Measurements from ENCODE around the gene CCBE1.
A peak's percentile ranks its signal among the peaks of the same experiment; 100 is the strongest.
"Not testable (repeated sequence)": the region's sequence is repeated elsewhere in the genome, so short reads cannot be mapped to it uniquely, and the experiment has no call there.

Gene CCBE1

DNA sequence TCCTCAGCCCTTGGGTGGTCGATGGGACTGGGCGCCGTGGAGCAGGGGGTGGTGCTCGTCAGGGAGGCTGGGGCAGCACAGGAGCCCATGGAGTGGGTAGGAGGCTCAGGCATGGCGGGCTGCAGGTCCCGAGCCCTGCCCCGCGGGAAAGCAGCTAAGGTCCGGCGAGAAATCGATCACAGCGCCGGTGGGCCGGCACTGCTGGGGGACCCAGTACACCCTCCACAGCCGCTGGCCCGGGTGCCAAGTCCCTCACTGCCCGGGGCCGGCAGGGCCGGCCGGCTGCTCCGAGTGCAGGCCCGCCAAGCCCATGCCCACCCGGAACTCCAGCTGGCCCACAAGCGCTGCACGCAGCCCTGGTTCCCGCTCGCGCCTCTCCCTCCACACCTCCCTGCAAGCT, 16.9 kb upstream of the CCBE1 start:
- DNase-seq = not testable (repeated sequence)

DNA sequence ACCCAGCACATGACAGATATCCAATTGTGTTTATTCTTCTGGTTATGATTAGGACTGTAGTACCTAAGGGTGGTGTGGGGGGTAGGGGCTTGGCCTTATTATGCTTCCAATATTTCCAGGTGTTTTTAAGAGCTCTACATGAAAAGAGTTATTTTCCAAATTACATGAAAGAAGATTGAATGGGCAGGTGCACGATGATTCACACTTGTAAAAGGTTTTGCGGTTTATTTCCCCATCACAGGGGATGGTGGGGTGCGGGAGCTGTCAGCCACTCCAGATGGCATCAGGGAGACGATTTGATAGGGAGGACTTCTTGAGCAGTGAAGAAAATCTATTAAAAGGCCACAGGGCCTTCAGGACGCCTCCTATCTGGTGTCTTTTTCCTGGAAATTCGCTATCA, 15.1 kb upstream of the CCBE1 start:
- no peak for DNase-seq

DNA sequence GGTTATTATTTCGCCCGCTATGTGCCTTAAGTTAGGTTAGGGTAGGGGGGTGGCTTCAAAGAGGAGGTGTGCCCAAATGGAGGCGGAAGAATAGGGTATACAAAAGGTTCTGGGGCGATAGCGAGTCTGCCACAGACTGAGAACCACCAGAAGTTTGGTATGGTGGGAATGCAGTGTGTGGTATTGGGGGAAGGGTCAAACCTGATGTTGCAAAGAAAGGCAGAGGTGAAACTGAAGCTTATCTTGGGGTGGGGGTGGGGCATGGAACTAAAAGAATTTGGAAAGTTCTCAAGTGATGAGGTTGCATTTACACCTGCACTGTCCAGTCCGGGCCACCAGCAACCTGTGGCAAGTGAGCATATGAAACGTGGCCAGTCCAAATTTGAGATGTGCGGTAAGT, 11.8 kb upstream of the CCBE1 start:
- no peak for DNase-seq

DNA sequence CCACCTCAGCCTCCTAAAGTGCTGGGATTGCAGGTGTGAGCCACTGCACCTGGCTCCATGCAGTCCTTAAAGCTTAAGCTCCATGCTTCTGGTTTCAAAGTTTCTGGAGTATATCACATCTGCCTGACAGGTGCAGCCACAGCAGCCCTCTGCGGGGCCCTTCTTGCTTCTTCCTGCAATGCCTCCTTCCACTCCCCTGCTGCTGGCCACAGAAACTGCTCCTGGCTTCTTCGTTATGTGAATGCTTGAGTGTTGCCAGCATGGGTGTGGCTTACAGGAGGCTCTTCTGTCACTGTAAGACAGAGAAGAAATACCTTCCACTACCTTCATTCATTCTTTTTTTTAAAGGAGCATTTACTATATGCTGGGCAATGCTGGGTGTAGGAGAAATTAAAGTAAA, 10.1 kb upstream of the CCBE1 start:
- no peak for DNase-seq

DNA sequence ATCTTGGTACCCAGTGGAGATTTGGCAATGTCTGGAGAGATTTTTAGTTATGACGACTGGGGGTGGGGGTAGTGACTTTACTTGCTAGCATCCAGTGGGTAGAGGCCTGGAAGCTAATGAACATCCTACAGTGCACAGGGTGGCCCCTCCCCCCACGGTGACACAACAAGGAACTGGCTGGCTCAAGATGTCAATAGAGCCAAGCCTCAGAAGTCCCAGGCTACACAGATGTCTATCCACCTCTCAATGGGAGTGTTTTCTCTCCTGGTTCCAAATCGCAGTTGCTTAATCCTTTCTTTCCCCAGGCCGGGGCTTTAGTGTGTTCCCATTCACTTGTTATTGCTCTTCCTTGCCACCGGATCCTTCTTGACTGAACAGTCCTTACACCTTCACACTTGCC, 9.3 kb upstream of the CCBE1 start:
- no peak for DNase-seq

DNA sequence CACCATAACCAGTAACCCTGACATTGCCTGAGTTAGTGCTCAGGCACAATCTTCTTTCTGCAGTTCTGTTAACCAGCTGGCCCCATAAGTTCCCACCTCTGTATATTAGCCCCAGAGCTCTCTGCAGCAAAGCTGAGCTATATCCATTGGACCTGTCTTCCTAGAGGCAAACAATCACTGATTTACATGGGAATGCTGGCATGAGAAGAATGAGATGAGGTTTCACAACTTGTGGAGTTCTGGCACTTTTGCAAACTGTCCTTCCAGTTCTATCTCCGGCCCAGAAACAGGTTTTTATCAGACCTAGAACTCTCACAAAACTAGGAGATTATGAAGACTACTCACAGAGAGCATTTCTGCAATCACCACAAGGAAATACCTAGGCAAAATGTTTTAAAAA, 7.9 kb upstream of the CCBE1 start:
- no peak for DNase-seq

DNA sequence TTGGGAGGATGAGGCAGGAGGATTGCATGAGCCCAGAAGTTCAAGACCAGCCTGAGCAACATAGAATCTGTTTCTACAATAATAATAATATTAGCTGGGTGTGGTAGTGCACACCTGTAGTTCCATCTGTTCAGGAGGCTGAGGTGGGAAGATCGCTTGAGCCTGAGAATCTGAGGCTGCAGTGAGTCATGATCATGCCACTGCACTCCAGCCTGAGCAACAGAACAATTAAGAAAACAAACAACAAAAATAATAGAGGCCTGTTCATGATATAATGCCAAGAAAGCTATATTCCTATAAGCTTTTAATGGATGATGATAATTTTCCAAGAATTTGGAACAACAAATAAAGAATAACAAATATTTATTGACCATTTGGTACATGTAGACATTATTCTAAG, 6.9 kb upstream of the CCBE1 start:
- DNase-seq = no peak

DNA sequence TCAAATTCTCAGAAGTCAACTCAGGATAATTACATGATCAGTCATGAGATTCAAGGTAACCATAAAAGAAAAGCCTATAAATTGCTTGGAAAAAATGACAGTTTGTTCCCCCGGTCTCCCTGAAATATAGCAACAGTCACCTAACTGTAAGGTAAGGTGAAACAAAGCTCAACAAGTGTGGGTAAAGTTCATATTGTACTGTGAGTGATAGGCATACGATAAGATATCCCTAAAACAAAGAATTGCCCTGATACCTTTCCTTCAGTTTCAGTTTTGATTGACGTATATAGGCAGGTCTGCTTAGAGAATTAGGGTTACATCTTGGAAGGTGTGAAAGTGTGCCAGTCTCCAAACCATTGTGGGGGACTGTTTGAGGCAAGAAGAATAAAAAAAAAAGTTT, 4.0 kb upstream of the CCBE1 start:
- no peak for DNase-seq

DNA sequence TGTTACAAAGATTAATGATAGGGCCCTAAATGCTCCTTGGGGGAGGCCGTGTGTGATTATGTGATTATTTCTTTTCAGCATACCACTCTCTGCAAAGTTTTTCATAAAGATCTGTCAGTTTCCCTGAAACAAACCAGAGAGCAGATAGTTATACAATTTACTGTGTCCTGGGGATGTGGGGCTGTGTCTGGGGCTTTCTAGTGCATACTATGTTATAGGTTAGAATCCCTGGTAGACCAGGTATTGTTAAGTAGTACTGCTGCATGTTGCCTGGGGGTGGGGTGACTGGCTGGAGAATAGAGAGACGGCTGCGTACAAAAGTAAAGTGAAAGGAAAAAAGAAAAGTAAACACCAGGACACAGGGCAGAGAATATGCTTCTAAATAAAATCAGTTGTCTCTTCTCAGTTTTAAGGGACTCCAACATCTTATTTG, 3.3 kb upstream of the CCBE1 start:
- DNase-seq = peak; percentile 11

DNA sequence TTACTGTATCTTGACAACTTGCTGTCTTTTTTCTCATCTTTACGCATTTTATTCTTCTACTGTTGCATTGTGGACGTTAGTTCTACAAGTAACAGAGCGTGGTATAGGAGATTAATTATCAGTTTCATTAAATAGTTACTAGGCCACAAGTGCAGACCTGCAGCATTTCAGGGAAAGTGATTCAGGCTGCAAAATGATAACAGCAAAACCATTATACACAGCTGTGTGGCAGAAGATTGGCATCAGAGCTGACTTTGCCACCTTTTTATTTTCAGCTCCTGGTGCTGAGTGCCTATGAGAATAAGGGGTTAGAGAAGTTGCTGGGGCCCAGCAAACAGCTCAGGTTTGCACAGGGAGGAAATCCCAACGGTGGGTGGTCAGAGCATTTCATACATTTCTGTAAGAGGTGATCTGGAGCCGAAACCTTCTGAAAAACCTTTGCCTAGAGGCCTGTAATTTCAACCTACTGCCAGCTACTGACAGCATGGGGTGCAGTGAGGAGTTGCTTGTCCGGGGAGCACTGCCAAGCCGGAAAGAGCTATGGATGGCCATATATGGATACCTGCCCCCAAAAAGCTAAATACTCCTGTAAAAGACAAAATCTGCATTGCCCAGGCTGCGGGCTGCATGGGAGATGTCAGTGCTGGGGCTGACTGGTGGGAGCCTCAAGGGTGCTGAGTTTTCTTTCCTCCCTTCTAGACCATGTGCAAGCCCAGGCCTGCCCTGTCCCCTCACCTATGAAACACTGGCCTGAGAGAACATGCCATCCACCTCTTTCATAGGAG, 2.7 kb upstream of the CCBE1 start:
- no peak for DNase-seq

DNA sequence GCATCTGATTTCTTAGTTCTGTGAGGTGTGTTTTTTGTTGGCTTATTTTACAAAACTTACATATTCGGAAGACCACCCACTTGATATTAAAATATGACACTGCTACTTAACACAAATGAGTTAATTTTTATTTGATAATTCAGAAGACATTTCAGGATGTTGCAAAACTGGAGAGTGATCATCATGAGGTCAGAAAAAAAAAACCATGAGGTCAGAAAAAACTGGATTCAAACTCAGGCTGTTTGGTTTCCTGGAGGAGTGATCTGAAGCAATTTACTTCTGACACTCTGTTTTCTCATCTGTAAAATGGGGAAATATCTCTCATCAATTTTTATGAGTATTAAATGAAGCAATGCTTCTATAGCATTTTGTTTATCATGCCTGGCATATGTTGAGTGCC, 1.8 kb upstream of the CCBE1 start:
- no peak for DNase-seq

DNA sequence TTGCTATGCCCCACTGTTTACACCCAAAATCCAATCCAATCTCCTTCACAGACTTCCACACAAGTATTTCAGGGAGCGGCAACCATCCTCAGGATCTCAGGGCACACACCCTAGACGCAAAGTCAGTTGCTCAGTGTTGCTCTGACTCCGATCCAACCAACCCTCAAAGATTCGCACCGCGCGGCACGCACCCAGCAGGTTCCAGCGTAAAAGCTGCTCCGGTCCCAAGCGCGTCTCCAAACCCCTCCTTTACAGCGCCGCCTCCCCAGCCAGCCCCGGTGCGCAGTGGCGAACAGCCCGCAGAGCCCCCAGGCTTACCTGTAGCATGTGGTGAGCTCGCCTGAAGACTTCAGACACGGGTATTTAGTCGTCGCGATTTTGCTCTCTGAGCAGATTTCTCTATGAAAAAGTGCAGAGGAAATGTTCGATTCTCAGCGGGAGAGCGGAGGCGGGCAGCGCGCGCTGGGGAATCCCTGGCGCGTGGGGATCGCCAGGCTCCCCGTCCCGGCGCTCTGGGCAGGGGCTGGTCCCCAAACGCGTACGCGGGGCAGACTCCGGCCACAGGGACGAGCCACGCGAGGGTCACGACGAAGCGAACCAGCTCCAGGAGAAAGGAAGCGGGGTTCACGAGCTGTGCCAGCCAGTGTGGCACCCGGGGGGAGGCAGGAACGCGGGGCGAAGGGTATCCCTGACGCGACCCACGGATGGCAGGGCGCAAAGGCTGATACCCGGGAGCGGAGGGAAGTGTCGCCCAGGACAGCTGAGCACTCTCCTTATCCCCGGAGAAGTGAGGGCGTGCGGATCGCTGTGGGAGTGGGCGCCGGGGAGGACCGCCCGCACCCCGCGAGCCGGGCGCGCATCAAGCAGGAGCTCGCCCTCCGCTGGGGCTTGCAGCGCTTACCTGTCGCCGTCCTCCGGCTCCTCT, 650 bp downstream of the CCBE1 start:
- no peak for DNase-seq

DNA sequence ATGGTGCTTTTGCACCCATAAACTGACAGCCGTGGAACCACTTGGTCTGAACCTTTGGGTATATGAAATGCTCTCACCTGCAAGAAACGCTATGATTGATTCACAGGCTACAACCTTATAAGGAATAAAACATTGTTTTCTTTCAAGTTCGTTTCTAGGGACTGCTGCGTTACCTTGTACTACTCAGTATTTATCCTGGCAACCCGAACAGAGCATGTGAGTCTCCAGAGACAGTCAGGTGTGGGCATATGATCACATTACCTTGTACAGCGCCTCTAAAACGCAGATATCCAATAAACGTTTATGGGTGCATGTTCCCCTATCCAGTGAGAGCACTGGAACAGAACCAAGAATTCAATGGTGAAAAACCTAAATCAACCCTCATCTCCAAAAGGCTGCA, 1.7 kb downstream of the CCBE1 start:
- DNase-seq = no peak

DNA sequence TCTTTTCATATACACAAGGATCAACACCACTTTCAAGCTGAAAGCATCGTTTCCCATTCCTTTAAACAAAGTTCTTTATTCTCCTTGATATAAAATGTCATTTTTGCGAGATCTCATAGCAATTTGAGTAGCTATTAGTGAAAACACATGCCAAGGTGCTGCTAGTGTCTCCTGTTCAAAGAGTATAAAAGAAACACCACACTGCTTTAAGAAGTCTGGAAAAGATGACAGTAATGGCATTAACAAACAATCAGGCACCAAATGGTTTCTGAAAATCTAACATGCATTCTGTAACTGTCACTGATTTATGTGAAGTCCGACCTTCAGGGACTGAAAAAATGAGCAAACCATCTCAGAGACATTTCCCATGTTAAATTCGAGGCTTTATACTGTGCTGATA, 2.4 kb downstream of the CCBE1 start:
- no peak for DNase-seq

DNA sequence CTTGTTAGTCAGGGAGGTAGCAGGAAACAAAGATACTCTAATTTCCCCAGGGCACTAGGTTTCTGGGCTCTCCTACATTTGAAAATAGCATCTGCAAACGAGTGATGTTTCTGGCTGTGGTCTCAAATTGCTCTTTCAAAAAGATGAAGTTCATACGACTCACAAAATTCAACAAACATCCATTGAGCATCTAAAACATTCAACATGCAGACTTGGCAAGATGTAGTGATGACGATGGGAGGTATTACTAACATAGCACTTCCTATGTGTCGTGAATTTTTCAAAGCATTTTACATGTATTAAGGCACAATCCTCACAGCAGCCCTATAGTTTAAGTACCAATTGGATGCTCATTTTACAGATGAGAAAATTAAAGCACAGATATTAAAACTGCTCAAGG, 5.2 kb downstream of the CCBE1 start:
- DNase-seq = no peak

DNA sequence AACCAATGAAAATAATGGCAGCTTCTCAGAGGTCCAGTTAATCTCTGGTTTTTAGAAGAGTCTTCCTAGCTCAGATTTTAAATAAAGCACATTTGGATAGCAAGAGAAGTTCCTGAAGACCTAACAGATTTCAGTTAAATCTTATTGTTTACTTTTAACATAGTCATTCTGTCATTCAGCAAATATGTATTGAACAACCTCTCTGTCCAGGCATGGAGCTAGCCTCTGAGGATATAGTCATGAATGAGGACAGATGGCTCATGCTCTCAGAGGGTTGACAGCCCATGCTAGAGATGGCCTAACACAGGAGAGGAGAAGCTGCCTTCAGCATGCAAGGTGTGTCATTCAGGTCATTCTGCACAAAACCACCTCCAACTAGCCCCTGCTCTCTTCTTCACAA, 6.2 kb downstream of the CCBE1 start:
- DNase-seq = no peak

DNA sequence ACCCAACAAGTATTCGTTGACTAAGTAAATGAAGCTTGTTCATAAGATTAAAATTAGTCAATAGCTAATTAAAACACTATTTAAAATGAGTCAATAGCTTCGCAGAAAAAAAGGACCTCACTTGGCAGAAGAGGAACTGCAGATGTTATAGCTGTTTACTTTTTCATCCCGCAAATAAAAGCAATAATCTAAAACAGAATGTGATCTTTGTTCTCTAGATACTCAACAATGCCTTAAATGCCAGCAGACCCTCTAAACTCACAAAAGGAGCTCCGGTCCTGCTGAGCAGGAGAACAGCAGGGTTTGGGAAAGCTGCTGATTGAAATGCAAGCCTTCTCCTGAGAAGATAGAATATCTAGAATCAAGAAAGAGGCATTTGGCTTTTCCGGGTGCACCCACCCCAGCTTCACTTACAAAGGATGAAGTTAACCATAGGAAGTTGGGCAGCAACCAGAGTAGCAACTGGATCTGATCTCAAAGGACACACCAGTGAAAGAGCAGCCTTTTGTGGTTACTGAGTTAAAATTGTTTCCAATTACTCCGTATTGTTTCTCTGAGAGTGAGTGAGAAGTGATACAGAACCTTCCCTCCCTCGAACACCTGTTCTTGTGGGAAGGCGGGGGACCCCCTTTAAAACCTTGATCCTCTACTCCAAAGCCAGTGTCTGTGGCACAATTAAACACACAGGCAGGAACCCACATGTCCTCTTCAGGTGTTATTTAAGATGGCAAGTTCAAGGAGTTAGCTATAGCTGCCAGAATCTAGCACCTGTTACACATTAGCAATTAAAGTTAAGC, 6.8 kb downstream of the CCBE1 start:
- DNase-seq = no peak

DNA sequence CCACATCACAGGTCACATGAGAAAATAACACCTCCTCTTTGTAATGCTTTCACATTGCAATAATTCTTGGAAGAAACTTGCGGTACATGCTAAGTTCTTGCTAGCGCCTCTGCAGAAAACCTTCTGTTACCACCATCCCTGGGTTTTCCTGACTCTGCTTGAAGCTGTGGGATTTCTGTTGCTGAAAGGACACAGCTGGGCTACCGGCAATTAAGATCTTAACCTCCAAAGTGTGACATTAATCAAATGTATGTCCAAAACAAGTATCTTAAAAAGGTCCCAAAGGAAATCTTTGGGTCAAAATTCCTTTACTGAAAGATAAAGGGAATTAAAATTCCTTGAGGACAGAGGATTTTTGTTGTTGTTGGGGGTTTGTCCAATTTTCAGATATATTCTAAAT, 7.5 kb downstream of the CCBE1 start:
- no peak for DNase-seq

DNA sequence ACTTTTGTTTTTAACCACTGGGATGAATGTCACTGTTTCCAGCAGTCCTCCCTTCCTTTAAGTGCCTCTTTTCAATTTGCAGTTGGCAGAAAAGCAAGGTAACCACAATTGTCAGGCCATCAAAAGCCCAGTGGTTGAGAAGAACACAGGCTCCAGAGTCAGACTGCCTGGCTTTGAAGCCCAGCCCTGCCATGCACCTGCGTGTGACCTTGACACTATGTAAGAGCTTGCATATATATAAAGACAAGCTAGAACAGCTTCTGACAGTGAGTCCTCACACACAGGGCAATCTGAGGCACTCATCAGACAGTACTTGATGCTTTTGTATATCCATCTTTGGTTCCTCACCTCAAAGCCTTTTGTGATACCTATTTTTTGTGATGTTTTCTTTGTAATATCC, 11.0 kb downstream of the CCBE1 start:
- no peak for DNase-seq

DNA sequence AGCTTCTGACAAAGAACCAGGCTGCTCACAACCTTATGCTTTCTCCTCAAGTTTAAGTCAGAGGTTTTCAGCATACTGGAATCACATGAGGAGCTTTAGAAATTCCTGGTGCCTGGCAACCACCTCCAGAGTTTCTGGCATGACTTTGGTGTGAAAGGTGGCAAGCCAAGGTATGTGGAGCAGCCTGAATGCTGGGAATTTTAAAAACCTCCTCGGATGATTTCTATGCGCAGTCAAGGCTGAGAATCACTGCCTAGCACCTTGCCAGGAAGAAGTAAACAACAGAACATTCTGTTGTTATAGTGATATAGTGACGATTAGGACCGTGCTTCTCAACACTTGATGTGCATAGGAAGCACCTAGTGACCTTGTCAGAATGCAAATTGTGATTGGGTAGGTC, 11.7 kb downstream of the CCBE1 start:
- DNase-seq = no peak

DNA sequence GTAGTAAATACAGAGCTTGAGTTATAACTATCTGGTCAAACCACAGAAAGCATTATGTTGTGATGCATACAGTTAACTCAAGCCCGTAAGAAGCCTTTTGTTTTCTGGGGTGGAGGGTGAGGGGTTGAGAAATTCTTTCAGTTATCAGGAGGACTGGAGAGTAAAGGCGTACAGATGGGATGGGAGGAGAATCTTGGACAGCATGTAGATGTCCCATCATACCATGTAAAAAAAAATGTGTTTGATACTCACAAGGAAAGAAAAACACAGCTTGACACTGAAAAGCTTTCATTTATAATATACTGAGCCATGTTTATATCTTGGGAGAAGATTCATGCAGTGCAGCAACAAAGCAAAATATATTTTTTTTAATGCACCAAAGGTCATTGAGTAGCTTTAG, 12.4 kb downstream of the CCBE1 start:
- no peak for DNase-seq

DNA sequence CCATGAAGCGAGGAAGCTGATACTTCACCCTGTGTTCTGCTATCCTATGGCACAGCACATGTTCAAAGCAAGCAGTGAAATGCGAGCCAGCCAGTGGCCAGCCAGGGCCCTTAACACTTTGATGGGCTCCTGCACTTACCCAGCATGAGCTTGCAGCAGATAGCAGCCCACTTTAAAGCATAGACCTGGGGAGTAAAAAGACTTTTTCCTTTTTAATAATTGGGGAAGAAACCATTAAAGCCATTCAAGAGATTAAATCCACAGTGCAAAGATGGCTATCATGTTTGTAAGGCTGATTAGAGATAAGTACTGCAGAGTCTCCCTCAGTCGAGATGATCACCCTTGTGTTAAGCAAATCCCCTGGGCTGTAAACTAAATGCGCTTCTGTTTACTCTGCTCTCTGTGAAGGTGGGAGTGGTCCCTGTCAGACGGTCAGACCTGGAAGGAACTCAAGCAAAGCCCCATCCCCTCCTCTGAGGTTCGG, 15.7 kb downstream of the CCBE1 start:
- no peak for DNase-seq

DNA sequence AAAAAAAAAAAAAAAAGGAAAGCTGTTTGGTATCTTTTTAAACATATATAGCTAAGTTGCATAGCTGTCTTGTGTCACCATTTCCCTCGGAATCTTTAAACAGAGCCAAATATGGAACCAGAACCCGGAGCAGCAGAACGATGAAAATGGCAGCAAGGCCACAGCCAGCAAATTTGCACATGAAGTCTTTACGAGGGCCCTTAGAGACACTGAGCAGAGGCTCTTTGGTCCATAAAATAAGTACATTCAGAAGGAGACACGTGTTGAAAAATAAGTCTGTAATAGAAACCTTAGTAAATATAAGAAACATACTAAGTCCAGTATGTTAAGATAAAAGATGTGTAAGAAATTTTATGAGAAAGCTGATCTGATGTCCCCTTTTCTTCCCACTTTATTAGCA, 16.2 kb downstream of the CCBE1 start:
- DNase-seq = no peak
